ENCODE results near the gene SLC37A4. TPM values are rescaled to one million over a fixed set of nuclear protein-coding genes. Genes with fewer than 3 reads are reported as not detected.

SLC37A4 gene
- total and polyA plus RNA-seq, 2 of the 13 experiments (the other 11 are each of a cell fraction or from before 2014, with no cell fraction given) = 43.0 to 56.1 TPM

DNA sequence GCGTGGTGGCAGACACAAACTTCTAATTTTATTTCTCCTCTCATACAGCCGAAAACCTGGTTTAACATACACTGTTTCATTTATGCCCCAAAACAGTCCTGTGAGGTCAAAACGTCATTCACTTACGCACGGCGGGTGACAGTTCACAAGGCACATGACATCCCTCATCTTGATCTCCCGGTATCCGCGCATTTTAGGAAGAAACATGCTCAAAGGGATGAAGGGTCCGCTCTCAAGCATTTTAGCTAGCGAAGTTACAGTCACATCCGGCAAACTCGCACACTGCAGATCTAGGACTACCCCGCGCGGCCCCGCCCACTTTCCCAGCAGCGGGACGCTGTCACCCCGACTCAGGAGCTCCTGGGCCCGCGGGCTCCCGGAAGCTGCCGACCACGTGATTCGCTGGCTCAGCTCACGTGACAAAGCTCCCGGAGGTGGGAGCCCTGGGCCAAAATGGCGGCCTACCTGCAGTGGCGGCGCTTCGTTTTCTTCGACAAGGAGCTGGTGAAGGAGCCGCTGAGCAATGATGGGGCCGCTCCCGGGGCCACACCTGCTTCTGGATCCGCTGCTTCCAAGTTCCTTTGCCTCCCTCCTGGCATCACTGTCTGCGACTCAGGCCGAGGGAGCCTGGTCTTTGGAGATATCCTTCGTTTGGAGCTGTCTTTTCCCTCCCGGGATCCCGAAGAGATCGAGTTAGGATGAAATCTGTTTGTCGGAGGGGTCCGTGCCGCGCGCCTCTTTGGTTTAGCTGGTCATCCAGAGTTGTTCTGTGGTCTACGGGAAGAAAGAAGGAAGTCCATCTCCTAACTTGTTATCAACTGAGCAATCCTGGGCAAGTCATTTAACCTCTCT lies 36.9 kb upstream of the SLC37A4 start, which contains the start of gene VPS11 (continued):
- peak; percentile 69 for TF ChIP-seq NFYC (CRISPR knock-in tag; IDR thresholded peaks at IDR 0.05)
- TF ChIP-seq BCLAF1 (IDR thresholded peaks at IDR 0.05) = no peak
- TF ChIP-seq ZNF44 (CRISPR knock-in tag; IDR thresholded peaks at IDR 0.05) = no peak
- peak; percentile 46; the same call in 1 of the 2 replicates for TF ChIP-seq ZNF558 (CRISPR knock-in tag; IDR thresholded peaks at IDR 0.05; ENCODE audit: borderline replicate concordance)
- peak; percentile 40; the same call in 1 of the 2 replicates for TF ChIP-seq GATA4 (IDR thresholded peaks at IDR 0.05; ENCODE audit: borderline replicate concordance, low read depth)
- no peak for TF ChIP-seq ELF4 (CRISPR knock-in tag; IDR thresholded peaks at IDR 0.05; ENCODE audit: borderline replicate concordance)
- no peak for TF ChIP-seq HES4 (CRISPR knock-in tag; IDR thresholded peaks at IDR 0.05; ENCODE audit: borderline replicate concordance)
- peak; percentile 84 for TF ChIP-seq PHF21A (CRISPR knock-in tag; IDR thresholded peaks at IDR 0.05)
- TF ChIP-seq ZNF282 (IDR thresholded peaks at IDR 0.05; ENCODE audit: partially characterized antibody) = no peak
- TF ChIP-seq HNF1B (CRISPR knock-in tag; IDR thresholded peaks at IDR 0.05) = peak; percentile 65; the same call in 1 of the 2 replicates
- TF ChIP-seq ZNF432 (CRISPR knock-in tag; IDR thresholded peaks at IDR 0.05; ENCODE audit: borderline replicate concordance) = no peak
- no peak; the same call in 1 of the 2 replicates for TF ChIP-seq ZNF430 (CRISPR knock-in tag; IDR thresholded peaks at IDR 0.05)
- TF ChIP-seq SNAPC4 (CRISPR knock-in tag; IDR thresholded peaks at IDR 0.05) = no peak
- TF ChIP-seq ZNF225 (CRISPR knock-in tag; IDR thresholded peaks at IDR 0.05) = peak; percentile 82; the same call in 1 of the 2 replicates
- 0 out of 2 replicates have a peak, but pooled peaks have one; percentile 29 for TF ChIP-seq ZNF563 (CRISPR knock-in tag; IDR thresholded peaks at IDR 0.05)
- TF ChIP-seq ETV5 (CRISPR knock-in tag; IDR thresholded peaks at IDR 0.05; ENCODE audit: borderline replicate concordance) = peak; percentile 78
- TF ChIP-seq ZNF264 (CRISPR knock-in tag; IDR thresholded peaks at IDR 0.05) = no peak
- TF ChIP-seq, protein P1, sequence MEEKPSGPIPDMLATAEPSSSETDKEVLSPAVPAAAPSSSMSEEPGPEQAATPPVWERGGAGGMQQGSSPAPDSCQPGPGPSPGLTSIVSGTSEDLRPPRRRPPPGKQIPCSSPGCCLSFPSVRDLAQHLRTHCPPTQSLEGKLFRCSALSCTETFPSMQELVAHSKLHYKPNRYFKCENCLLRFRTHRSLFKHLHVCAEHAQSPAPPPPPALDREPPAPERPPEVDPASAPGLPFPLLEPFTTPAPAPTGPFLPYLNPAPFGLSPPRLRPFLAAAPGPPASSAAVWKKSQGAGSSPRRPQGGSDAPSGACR (CRISPR knock-in tag; IDR thresholded peaks at IDR 0.05) = no peak

Measured in HepG2 (cell line).